ENCODE data around the gene ADGRG1.

ADGRG1 gene

GRCh38 chr16:57699481-57699880 is 71.1 kb downstream of the ADGRG1 start:
- no peak for DNase-seq (ENCODE audit: low read depth)
- no peak overlapping the region for H3K4me3 ChIP-seq (ENCODE audit: low read length)
- TF ChIP-seq, protein P1, sequence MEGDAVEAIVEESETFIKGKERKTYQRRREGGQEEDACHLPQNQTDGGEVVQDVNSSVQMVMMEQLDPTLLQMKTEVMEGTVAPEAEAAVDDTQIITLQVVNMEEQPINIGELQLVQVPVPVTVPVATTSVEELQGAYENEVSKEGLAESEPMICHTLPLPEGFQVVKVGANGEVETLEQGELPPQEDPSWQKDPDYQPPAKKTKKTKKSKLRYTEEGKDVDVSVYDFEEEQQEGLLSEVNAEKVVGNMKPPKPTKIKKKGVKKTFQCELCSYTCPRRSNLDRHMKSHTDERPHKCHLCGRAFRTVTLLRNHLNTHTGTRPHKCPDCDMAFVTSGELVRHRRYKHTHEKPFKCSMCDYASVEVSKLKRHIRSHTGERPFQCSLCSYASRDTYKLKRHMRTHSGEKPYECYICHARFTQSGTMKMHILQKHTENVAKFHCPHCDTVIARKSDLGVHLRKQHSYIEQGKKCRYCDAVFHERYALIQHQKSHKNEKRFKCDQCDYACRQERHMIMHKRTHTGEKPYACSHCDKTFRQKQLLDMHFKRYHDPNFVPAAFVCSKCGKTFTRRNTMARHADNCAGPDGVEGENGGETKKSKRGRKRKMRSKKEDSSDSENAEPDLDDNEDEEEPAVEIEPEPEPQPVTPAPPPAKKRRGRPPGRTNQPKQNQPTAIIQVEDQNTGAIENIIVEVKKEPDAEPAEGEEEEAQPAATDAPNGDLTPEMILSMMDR (conservative IDR thresholded peaks at IDR 0.05; ENCODE audit: low read length): no peak

GRCh38 chr16:57699899-57700298 is 71.5 kb downstream of the ADGRG1 start:
- DNase-seq (ENCODE audit: low read depth): no peak
- TF ChIP-seq, protein P1 (conservative IDR thresholded peaks at IDR 0.05; ENCODE audit: low read length): no peak
- no peak overlapping the region for H3K4me3 ChIP-seq (ENCODE audit: low read length)

GRCh38 chr16:57700781-57701551 is 72.5 kb downstream of the ADGRG1 start:
- no peak for DNase-seq (ENCODE audit: low read depth)
- TF ChIP-seq, protein P1 (conservative IDR thresholded peaks at IDR 0.05; ENCODE audit: low read length): no peak
- H3K4me3 ChIP-seq (ENCODE audit: low read length): no peak overlapping the region

DNA sequence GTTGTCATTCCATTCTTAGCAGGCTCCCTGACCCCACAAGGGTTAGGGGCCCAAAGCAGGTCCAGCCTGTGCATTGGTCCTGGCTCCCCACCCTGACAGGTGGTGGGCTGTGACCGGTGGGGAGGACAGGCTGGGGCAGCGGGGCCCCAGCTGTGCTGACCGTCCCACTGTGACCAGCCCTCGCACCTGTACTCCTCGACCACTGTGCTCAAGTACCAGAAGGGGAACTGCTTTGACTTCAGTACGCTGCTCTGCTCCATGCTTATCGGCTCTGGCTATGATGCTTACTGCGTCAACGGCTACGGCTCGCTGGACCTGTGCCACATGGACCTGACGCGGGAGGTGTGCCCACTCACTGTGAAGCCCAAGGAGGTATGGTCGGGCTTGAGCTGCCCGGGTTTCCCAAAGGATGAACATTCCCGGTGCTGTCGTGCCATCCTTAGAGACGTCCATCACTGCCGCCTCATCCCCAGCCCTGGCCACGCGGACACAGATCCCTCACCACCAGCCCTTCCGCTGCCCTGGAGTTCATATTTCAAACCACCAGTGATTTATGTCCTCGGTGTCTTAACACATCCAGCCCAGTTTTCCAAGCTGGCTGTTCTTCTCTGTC is 73.4 kb downstream of the ADGRG1 start:
- TF ChIP-seq, protein P1 (conservative IDR thresholded peaks at IDR 0.05; ENCODE audit: low read length): no peak
- no peak overlapping the region for H3K4me3 ChIP-seq (ENCODE audit: low read length)
- no peak for DNase-seq (ENCODE audit: low read depth)

DNA sequence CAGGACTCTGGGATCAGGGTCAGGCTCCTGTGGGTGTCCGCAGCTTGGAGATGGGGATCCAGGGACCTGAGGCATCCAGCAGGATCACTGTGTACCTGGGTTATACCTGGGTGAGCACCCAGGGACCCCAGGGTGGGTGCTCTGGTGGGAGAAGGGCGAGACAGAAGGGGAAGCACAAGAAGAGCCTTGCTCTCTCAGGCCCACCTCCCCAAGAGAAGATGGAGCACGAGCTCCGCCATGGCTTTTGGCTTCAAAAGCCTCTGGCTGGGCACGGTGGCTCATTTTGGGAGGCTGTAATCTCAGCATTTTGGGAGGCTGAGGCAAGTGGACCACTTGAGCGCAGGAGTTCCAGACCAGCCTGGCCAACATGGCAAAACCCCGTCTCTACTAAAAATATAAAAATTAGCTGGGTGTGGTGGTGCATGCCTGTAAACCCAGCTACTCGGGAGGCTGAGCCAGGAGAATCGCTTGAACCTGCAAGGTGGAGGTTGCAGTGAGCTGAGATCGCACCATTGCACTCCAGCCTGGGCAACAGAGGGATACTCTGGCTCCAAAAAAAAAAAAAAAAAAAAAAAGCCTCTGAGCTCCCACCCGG is 75.1 kb downstream of the ADGRG1 start:
- TF ChIP-seq, protein P1 (conservative IDR thresholded peaks at IDR 0.05; ENCODE audit: low read length): no peak
- no peak for DNase-seq (ENCODE audit: low read depth)
- no peak overlapping the region for H3K4me3 ChIP-seq (ENCODE audit: low read length)

- H3K4me3 ChIP-seq (ENCODE audit: low read length): no peak overlapping the region
- no peak for DNase-seq (ENCODE audit: low read depth)
- TF ChIP-seq, protein P1 (conservative IDR thresholded peaks at IDR 0.05; ENCODE audit: low read length): no peak
These were observed 75.8 kb downstream of the ADGRG1 start for GRCh38 chr16:57704011-57704904.

Measured in AG10803 (cell line).